ENCODE data around the gene SLC25A22. TPM values are rescaled to one million over a fixed set of nuclear protein-coding genes. Genes with fewer than 3 reads are reported as not detected.

SLC25A22 gene
- total RNA-seq, 2 experiments from 2014 or later = 33.3 to 36.7 TPM

DNA sequence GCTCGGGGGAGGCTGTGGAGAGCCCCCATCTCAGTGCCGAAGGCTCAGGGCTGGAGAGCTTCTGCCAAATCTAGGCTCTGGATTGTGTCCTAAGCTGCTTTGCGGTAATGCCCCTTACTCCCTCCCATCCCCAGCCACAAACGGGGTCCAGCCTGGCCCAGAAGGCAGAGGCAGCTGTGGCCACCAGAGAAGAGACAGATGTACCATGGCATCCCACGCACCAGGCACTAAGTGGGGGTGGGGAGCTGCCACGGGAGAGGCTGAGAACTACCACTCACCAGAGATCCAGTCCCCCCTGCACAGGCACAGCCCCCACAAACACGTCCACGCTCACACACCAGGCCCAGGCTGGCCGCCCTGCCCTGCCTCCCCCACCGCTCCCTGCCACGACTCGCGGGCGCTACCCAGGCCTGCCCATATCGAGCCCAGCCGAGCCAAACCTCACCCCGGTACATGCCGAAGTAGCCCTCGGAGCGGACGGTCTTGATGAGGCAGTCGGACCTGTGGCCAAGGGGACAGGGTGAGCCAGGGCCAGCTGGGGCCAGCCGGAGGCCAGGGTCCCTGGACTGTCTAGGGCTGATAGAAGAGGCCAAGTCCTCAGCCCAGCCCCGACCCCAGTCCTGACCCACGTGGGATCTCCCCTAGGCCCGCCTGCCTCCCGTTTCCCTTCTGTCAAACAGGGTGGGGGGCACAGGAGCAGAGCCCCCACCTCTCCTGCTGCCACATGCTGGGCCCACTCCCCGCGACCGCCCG is 3.9 kb downstream of the SLC25A22 start:
- ATAC-seq (no peak), DNase-seq (no peak)
- no peaks in the 10 kb centered on the region for H3K27me3 Mint-ChIP-seq
- peaks cover 15% of the 10 kb centered on the region for H3K36me3 Mint-ChIP-seq (ENCODE audit: low read depth)
- H3K9me3 Mint-ChIP-seq = no peaks in the 10 kb centered on the region
- CTCF ChIA-PET = interaction anchor here (1.4 kb wide), 1 partner anchor 19 kb away, joined by 3 read pairs; no protein-coding TSS in a partner anchor
- intact Hi-C loops (cut with micrococcal nuclease) = no loop called here
- POLR2A ChIA-PET = interaction anchor here (0.6 to 2.8 kb wide), 6 partner anchors 8 to 66 kb away, joined by 3 to 8 read pairs (median 4); no protein-coding TSS in a partner anchor
- H3K4me3 Mint-ChIP-seq = peak overlapping the region; percentile 77
- TF ChIP-seq, protein P1, sequence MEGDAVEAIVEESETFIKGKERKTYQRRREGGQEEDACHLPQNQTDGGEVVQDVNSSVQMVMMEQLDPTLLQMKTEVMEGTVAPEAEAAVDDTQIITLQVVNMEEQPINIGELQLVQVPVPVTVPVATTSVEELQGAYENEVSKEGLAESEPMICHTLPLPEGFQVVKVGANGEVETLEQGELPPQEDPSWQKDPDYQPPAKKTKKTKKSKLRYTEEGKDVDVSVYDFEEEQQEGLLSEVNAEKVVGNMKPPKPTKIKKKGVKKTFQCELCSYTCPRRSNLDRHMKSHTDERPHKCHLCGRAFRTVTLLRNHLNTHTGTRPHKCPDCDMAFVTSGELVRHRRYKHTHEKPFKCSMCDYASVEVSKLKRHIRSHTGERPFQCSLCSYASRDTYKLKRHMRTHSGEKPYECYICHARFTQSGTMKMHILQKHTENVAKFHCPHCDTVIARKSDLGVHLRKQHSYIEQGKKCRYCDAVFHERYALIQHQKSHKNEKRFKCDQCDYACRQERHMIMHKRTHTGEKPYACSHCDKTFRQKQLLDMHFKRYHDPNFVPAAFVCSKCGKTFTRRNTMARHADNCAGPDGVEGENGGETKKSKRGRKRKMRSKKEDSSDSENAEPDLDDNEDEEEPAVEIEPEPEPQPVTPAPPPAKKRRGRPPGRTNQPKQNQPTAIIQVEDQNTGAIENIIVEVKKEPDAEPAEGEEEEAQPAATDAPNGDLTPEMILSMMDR (IDR thresholded peaks at IDR 0.05) = no peak
- H3K4me1 Mint-ChIP-seq (ENCODE audit: low read depth) = peaks cover 14% of the 10 kb centered on the region
- no peak overlapping the region for H3K27ac Mint-ChIP-seq

DNA sequence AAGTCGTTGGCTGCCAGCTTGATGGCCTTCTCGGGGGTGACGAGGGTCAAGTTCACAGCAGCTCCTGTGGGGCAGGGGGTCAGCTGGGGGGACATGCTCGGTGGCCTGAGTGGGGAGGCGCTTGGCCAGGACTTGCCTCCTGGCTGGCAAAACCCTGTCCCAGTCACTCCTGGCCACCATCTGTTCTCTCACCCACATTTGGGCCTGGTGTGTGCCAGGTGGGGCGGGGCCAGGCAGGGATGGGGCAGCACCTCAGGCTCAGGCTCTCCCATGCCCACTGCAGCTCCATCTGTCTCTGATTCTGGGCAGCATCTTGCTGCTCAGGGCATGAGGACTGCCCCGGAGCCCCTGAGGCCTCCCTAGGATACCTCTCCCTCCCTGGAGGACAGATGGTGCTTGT is 4.5 kb downstream of the SLC25A22 start:
- Mint-ChIP-seq H3K4me1 (ENCODE audit: low read depth) (peaks cover 14% of the 10 kb centered on the region), H3K36me3 (ENCODE audit: low read depth) (peaks cover 15% of the 10 kb centered on the region), H3K4me3 (peak overlapping the region; percentile 37), H3K27me3 (no peaks in the 10 kb centered on the region), H3K27ac (no peak overlapping the region), H3K9me3 (no peaks in the 10 kb centered on the region)
- TF ChIP-seq, protein P1 (IDR thresholded peaks at IDR 0.05) = no peak
- POLR2A ChIA-PET = interaction anchor here (1.2 to 1.6 kb wide), 4 partner anchors 11 to 18 kb away, joined by 3 to 5 read pairs (median 4); no protein-coding TSS in a partner anchor
- CTCF ChIA-PET = interaction anchor here (1.4 kb wide), 1 partner anchor 18 kb away, joined by 3 read pairs; no protein-coding TSS in a partner anchor
- no peak for ATAC-seq
- intact Hi-C loops (cut with micrococcal nuclease) = no loop called here
- no peak for DNase-seq

DNA sequence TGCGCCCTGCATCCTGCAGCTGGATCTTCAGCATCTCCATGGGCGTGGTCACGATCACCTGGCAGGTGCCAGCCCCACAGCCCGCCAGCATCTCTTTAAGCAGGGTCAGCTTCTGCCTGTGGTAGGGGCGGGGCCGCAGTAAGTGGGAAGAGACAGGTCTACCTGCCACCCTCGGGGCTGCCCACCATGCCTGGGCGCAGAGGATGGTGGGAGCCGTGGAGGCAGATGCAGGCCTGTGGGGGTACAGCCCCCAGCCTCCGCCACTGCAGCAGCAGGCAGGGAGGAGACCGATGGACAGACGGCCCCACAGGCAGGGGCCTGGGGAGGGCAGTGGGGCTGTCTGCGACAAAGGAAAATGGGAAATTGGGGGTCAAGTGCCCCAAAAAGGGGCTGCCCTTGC is 5.2 kb downstream of the SLC25A22 start:
- no peaks in the 10 kb centered on the region for H3K27me3 Mint-ChIP-seq
- H3K9me3 Mint-ChIP-seq = no peaks in the 10 kb centered on the region
- CTCF ChIA-PET = no interaction called here
- ATAC-seq (no peak), DNase-seq (no peak)
- no peak overlapping the region for H3K4me3 Mint-ChIP-seq
- TF ChIP-seq, protein P1 (IDR thresholded peaks at IDR 0.05) = no peak
- POLR2A ChIA-PET = interaction anchor here (1.5 to 1.6 kb wide), 2 partner anchors 13 to 17 kb away, joined by 3 to 5 read pairs; no protein-coding TSS in a partner anchor
- H3K27ac Mint-ChIP-seq = no peak overlapping the region
- H3K4me1 Mint-ChIP-seq (ENCODE audit: low read depth) = peaks cover 19% of the 10 kb centered on the region
- H3K36me3 Mint-ChIP-seq (ENCODE audit: low read depth) = peaks cover 15% of the 10 kb centered on the region
- intact Hi-C loops (cut with micrococcal nuclease) = no loop called here

DNA sequence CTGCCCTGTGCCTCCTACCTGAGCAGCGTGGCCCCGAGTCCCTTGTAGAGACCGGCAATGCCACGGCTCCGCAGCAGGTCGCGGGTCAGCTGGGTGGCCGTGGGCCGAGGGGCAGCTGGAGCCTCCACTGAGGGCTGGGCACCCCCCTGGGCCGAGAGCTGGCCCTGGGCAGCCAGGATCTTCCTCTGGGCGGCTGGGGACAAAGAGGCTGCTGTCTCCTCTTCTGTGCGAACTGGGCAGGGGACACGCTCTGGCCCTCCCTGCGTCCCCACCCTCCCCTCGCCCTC is 5.6 kb downstream of the SLC25A22 start:
- H3K36me3 Mint-ChIP-seq (ENCODE audit: low read depth) = peaks cover 15% of the 10 kb centered on the region
- H3K27me3 Mint-ChIP-seq = no peaks in the 10 kb centered on the region
- TF ChIP-seq, protein P1 (IDR thresholded peaks at IDR 0.05) = no peak
- intact Hi-C loops (cut with micrococcal nuclease) = no loop called here
- no peak overlapping the region for H3K4me3 Mint-ChIP-seq
- CTCF ChIA-PET = no interaction called here
- no peak overlapping the region for H3K27ac Mint-ChIP-seq
- POLR2A ChIA-PET = interaction anchor here (1.5 kb wide), 1 partner anchor 13 kb away, joined by 3 read pairs; no protein-coding TSS in a partner anchor
- DNase-seq (no peak), ATAC-seq (no peak)
- H3K4me1 Mint-ChIP-seq (ENCODE audit: low read depth) = peaks cover 21% of the 10 kb centered on the region
- no peaks in the 10 kb centered on the region for H3K9me3 Mint-ChIP-seq

Measured in activated CD8-positive, alpha-beta T cell treated with anti-CD3 and anti-CD28 coated beads for 36 hours (primary cell).